Measurements from ENCODE around the gene C19orf25.

Gene C19orf25

GRCh38 chr19:1518471-1518870 is 39.5 kb upstream of the C19orf25 start:
- no peak overlapping the region for H3K4me3 ChIP-seq (ENCODE audit: insufficient read length, low read depth)
- H3K4me1 ChIP-seq (ENCODE audit: insufficient read depth, insufficient read length) = peaks cover 20% of the 10 kb centered on the region
- H3K9me3 ChIP-seq (ENCODE audit: insufficient read depth, low read length) = no peaks in the 10 kb centered on the region
- no peaks in the 10 kb centered on the region for H3K36me3 ChIP-seq (ENCODE audit: insufficient read depth, insufficient read length, low read length)
- TF ChIP-seq ZNF274 (IDR thresholded peaks at IDR 0.05; ENCODE audit: low read depth, low read length) (no peak), YY1 (IDR thresholded peaks at IDR 0.05; ENCODE audit: insufficient read depth, insufficient read length) (no peak)
- DNase-seq (ENCODE audit: low read depth, low spot score) = no peak
- H3K9ac ChIP-seq (ENCODE audit: insufficient read length, low read depth) = no peak overlapping the region
- H3K27me3 ChIP-seq (ENCODE audit: insufficient read depth, insufficient read length) = peaks cover 7% of the 10 kb centered on the region

DNA sequence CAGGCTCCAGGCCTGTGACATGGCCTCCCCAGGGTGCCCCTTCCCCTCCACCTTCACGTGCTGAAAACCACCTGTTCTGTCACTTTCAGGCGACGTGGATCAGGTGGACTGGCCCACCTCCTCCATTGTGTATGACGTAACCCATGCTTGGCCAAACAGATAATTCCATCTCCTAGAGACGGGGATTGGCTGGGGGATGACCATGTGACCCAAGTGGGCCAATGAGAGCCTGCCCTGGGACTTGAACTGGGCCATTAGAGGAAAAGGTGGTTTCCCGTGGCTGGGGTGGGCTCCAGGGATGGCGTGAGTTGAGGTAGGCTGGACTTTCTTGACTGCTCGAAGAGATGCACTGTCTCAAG is 37.4 kb upstream of the C19orf25 start:
- no peak overlapping the region for H3K4me3 ChIP-seq (ENCODE audit: insufficient read length, low read depth)
- no peak for TF ChIP-seq SUZ12 (IDR thresholded peaks at IDR 0.05; ENCODE audit: extremely low read depth, insufficient read depth, insufficient read length)
- TF ChIP-seq YY1 (IDR thresholded peaks at IDR 0.05; ENCODE audit: insufficient read depth, insufficient read length) = no peak
- no peak for TF ChIP-seq ZNF274 (IDR thresholded peaks at IDR 0.05; ENCODE audit: low read depth, low read length)
- H3K36me3 ChIP-seq (ENCODE audit: insufficient read depth, insufficient read length, low read length) = no peaks in the 10 kb centered on the region
- H3K27me3 ChIP-seq (ENCODE audit: insufficient read depth, insufficient read length) = no peaks in the 10 kb centered on the region
- DNase-seq (ENCODE audit: low read depth, low spot score) = no peak
- H3K4me1 ChIP-seq (ENCODE audit: insufficient read depth, insufficient read length) = peaks cover 10% of the 10 kb centered on the region
- no peak overlapping the region for H3K9ac ChIP-seq (ENCODE audit: insufficient read length, low read depth)
- H3K9me3 ChIP-seq (ENCODE audit: insufficient read depth, low read length) = no peaks in the 10 kb centered on the region

GRCh38 chr19:1514986-1515721 is 36.1 kb upstream of the C19orf25 start:
- H3K36me3 ChIP-seq (ENCODE audit: insufficient read depth, insufficient read length, low read length) = no peaks in the 10 kb centered on the region
- H3K9me3 ChIP-seq (ENCODE audit: insufficient read depth, low read length) = no peaks in the 10 kb centered on the region
- no peaks in the 10 kb centered on the region for H3K27me3 ChIP-seq (ENCODE audit: insufficient read depth, insufficient read length)
- no peak overlapping the region for H3K4me3 ChIP-seq (ENCODE audit: insufficient read length, low read depth)
- DNase-seq (ENCODE audit: low read depth, low spot score) = no peak
- no peak for TF ChIP-seq YY1 (IDR thresholded peaks at IDR 0.05; ENCODE audit: insufficient read depth, insufficient read length)
- H3K4me1 ChIP-seq (ENCODE audit: insufficient read depth, insufficient read length) = peaks cover 9% of the 10 kb centered on the region
- no peak overlapping the region for H3K9ac ChIP-seq (ENCODE audit: insufficient read length, low read depth)

DNA sequence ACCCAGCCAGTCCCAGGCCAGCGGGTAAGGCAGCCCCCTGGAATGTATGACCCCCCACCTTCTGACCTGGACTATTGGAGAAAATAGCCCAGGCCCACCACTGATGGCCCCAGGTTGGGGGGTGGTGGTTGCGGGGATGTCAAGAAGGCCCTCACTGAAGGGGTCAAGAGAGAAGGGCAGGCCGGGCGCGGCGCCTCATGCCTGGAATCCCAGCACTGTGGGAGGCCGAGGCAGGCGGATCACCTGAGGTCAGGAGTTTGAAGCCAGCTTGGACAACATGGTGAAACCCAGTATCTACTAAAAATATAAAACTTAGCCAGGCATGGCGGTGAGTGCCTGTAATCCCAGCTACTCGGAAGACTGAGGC is 35.3 kb upstream of the C19orf25 start:
- H3K4me3 ChIP-seq (ENCODE audit: insufficient read length, low read depth) = no peak overlapping the region
- TF ChIP-seq SUZ12 (IDR thresholded peaks at IDR 0.05; ENCODE audit: extremely low read depth, insufficient read depth, insufficient read length) (no peak), ZNF274 (IDR thresholded peaks at IDR 0.05; ENCODE audit: low read depth, low read length) (no peak), YY1 (IDR thresholded peaks at IDR 0.05; ENCODE audit: insufficient read depth, insufficient read length) (no peak)
- no peak overlapping the region for H3K9ac ChIP-seq (ENCODE audit: insufficient read length, low read depth)
- H3K27me3 ChIP-seq (ENCODE audit: insufficient read depth, insufficient read length) = no peaks in the 10 kb centered on the region
- DNase-seq (ENCODE audit: low read depth, low spot score) = no peak
- H3K36me3 ChIP-seq (ENCODE audit: insufficient read depth, insufficient read length, low read length) = peaks cover 6% of the 10 kb centered on the region
- no peaks in the 10 kb centered on the region for H3K9me3 ChIP-seq (ENCODE audit: insufficient read depth, low read length)
- peaks cover 6% of the 10 kb centered on the region for H3K4me1 ChIP-seq (ENCODE audit: insufficient read depth, insufficient read length)

- peak overlapping the region; percentile 72 for H3K9ac ChIP-seq (ENCODE audit: insufficient read length, low read depth)
- H3K4me3 ChIP-seq (ENCODE audit: insufficient read length, low read depth) = peak overlapping the region; percentile 38
- no peak for DNase-seq (ENCODE audit: low read depth, low spot score)
Measured at GRCh38 chr19:1513499-1514294, 34.7 kb upstream of the C19orf25 start.

GRCh38 chr19:1512671-1513498 is 33.9 kb upstream of the C19orf25 start, which contains the start of gene ADAMTSL5:
Gene ADAMTSL5 (minus strand): TSS chr19:1513019. CDS start chr19:1510943, 2,076 bp downstream.
- peak within 1 kb of the TSS; percentile 72 for H3K9ac ChIP-seq (ENCODE audit: insufficient read length, low read depth)
- peaks cover 6% of the 10 kb centered on the region for H3K36me3 ChIP-seq (ENCODE audit: insufficient read depth, insufficient read length, low read length)
- H3K27me3 ChIP-seq (ENCODE audit: insufficient read depth, insufficient read length) = no peaks in the 10 kb centered on the region
- no peak for DNase-seq (ENCODE audit: low read depth, low spot score)
- TF ChIP-seq SUZ12 (IDR thresholded peaks at IDR 0.05; ENCODE audit: extremely low read depth, insufficient read depth, insufficient read length) (no peak), YY1 (IDR thresholded peaks at IDR 0.05; ENCODE audit: insufficient read depth, insufficient read length) (no peak), ZNF274 (IDR thresholded peaks at IDR 0.05; ENCODE audit: low read depth, low read length) (no peak)
- no peaks in the 10 kb centered on the region for H3K9me3 ChIP-seq (ENCODE audit: insufficient read depth, low read length)
- peak within 1 kb of the TSS; percentile 38 for H3K4me3 ChIP-seq (ENCODE audit: insufficient read length, low read depth)
- H3K4me1 ChIP-seq (ENCODE audit: insufficient read depth, insufficient read length) = peaks cover 6% of the 10 kb centered on the region

More at GRCh38 chr19:1513499-1514294, 34.7 kb upstream of the C19orf25 start:
- H3K27me3 ChIP-seq (ENCODE audit: insufficient read depth, insufficient read length) = no peaks in the 10 kb centered on the region
- H3K9me3 ChIP-seq (ENCODE audit: insufficient read depth, low read length) = no peaks in the 10 kb centered on the region
- peaks cover 6% of the 10 kb centered on the region for H3K4me1 ChIP-seq (ENCODE audit: insufficient read depth, insufficient read length)
- peaks cover 6% of the 10 kb centered on the region for H3K36me3 ChIP-seq (ENCODE audit: insufficient read depth, insufficient read length, low read length)
- TF ChIP-seq SUZ12 (IDR thresholded peaks at IDR 0.05; ENCODE audit: extremely low read depth, insufficient read depth, insufficient read length) = no peak
- TF ChIP-seq YY1 (IDR thresholded peaks at IDR 0.05; ENCODE audit: insufficient read depth, insufficient read length) = no peak
- no peak for TF ChIP-seq ZNF274 (IDR thresholded peaks at IDR 0.05; ENCODE audit: low read depth, low read length)

Measured in NT2/D1 (cell line).